GM18508 (cell line): Measurements from ENCODE around the gene EIF5A.

Experiments
- ATAC-seq: cut with Tn5 transposase; IDR thresholded peaks from one replicate; pipeline ENCODE4 v1.9.1; 2021; ENCODE audit warnings: moderate number of reproducible peaks; ENCODE audit not compliant: insufficient read depth, unreplicated experiment

EIF5A gene

GRCh38 chr17:7283471-7284216, 23.8 kb upstream of the EIF5A start:
- no peak for ATAC-seq

DNA sequence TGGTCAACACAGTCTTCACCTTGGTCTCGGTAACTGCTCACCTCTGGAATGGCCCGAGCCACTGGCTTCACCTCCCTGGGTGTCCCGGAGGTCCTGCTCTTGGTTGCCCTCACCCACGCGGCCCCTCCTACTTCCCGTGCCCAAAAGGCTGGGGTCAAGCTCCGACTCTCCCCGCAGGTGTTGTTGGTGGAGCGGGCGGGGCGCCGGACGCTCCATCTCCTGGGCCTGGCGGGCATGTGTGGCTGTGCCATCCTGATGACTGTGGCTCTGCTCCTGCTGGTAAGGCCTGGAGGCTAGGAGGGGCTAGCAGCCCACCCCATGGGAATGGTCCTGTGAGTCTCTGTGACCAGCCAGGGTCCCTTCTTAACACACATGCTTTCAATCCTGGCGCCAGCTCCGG, 22.5 kb upstream of the EIF5A start:
- ATAC-seq, result no peak

DNA sequence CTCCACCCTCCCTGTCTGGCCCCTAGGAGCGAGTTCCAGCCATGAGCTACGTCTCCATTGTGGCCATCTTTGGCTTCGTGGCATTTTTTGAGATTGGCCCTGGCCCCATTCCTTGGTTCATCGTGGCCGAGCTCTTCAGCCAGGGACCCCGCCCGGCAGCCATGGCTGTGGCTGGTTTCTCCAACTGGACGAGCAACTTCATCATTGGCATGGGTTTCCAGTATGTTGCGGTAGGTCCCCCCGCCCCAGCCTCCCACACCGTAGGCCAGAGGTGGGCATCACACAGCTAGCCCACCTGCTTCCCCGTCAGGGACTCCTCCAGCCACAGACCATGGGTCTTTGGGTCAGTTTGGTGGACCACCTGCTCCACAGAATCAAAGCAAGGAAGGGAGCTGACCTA, 21.7 kb upstream of the EIF5A start:
- ATAC-seq, result no peak

DNA sequence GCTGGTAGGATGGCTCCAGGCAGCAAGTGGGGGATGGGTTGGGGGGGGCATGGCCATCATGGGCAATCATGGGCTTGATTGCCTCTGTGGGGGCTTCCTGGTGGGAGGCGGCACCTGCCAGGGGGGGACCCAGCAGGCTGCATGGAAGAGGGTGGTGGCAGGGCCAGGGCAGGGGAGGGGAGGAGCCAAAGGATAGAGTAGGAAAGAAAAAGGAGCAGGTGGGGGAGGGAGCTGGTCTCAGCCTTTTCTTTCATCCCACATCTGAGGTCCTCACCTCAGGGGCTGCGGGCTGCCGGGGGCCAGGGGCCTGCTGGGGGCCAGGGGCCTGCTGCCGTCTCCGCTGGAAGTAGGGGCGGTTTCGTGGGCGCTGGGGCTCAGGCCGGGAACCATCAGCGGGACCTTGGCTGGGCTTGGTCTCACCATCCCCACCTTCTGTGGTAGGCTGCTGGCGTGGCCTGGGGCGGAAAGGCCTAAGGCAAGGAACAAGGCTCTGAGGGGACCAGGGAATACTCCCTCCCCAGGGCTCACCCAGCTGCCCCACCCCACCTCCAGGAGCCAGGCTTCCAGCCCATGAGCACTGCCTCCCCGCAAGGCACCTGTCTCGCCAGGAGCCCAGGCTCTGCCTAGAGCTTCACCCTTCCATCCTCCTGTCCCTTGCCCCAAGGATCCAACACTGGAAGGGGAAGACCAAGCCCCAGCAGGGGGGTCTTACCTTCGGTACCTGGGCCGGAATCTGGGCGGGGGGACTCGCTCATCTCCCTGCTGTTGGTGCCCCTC, 18.0 kb upstream of the EIF5A start:
- no peak for ATAC-seq

DNA sequence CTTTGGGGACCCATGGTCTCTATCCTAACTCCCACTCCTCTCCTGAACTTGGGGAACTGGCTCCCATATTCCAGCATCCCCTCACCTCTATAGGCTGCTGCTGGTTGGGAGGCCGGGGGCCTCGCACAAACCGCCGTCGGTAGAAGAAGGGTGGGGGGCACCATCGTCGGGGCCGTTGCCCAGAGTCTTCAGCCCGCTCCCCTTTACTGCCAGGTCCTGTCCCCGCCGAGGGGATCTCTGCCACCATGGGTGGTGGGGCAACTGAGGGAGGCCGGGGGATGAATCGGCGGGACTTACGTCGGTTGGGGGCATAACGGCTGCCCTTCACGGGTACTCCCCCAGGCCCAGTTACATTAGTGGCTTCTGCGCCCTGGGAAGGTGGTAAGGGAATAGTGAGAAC, 17.3 kb upstream of the EIF5A start:
- no peak for ATAC-seq

DNA sequence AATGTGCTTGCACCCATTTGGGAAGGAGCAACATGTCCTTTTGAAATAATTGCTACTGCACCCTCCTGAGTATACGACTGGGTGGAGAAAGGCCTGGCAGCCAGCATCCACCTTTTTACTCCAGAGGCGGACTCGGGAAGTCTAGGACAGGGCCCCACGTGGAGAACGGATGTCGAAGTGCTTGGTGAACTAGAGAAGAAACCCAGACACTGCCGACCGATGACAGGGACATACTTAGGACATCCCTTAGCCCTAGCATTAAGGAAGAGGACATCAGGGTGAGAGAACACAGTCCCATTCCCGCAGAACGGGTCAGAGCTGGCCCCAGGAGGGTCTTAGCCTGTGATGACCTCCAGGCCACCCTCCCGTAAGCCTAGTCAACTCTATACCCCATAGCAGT, 16.7 kb upstream of the EIF5A start:
- ATAC-seq, result no peak

DNA sequence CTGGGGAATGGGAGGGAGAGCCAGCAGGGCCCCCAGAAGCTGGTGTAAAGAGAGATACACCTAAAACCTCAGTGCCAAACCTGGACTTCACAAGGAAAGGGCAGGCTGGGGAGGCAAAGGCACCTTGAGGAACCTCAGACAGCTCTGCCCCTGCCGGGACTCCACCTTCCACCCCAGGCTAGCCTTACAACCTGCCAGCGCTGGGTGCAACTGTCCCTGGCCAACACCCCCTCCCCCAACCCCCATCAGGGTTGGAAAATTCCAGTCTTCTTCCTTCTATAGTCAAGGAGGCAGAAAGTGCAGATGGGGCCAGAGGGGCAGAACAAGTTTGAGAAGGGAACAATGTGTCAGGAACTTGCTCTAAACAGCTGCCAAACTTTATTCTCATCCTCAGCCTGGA, 15.2 kb upstream of the EIF5A start:
- ATAC-seq, result no peak

DNA sequence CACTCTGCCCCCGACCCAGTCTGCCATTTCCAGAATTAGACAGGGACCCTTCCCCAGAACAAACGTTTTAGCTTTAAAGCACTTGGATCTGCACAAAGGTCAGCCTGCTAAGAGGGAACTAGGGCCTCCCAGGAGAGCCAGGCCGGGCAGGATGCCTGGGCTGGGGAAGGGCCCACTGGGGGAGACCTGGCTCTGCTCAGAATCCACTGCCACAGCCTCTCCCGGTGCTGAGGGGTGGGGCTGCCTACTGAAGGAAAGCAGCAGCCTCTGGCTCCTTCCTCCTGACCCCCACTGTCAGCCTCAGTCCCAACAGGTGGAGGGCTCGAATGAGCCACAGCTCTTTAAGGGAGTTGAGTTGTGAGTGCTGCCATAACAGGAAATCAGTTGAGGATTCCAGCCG, 14.7 kb upstream of the EIF5A start:
- no peak for ATAC-seq

DNA sequence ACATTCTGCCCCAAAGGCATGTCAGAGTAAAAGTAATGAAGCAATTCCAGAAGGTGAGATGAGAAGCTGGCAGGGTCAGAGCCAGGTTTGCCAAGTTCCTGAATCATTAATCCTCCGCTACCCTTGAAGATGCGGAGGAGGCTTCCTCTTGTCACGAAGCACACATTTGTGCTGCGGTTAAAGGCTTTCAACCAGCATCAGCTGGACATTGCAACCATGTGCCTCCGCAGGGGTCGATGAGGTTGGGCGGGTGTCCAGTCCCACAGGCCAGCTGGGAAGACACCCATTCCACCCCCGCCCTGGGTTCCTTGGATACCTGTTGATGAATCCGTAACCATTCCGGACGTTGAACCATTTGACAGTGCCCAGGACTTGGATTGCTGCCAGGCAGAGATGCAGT, 14.3 kb upstream of the EIF5A start:
- no peak for ATAC-seq

- ATAC-seq, result no peak
Measured at GRCh38 chr17:7293816-7294613, 13.4 kb upstream of the EIF5A start.

- no peak for ATAC-seq
Measured at GRCh38 chr17:7294614-7295153, 12.7 kb upstream of the EIF5A start, which contains the start of gene YBX2. Gene YBX2 (minus strand): TSS chr17:7294639. CDS start chr17:7294500, 139 bp downstream.

GRCh38 chr17:7295230-7296180, 11.9 kb upstream of the EIF5A start:
- ATAC-seq, result no peak

GRCh38 chr17:7296189-7296861, 11.1 kb upstream of the EIF5A start:
- ATAC-seq, result no peak

DNA sequence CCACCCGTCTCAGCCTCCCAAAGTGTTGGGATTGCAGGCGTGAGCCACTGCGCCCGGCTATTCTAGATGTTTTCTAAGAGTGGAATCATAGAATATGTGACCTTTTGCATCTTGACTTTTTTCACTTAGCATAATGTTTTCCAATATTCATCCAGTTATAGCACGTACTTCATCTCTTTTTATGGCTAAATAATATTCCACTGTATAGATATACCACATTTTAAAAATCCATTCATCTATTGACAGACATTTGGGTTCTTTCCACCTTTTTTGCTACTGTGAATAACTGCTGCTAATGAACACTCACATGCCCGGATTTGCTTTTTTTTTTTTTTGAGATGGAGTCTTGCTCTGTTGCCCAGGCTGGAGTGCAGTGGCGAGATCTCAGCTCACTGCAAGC, 3.2 kb upstream of the EIF5A start:
- no peak for ATAC-seq

- no peak for ATAC-seq
Measured at GRCh38 chr17:7307686-7308624, 527 bp downstream of the EIF5A start.

GRCh38 chr17:7308625-7309433, 1.4 kb downstream of the EIF5A start:
- ATAC-seq, result no peak

DNA sequence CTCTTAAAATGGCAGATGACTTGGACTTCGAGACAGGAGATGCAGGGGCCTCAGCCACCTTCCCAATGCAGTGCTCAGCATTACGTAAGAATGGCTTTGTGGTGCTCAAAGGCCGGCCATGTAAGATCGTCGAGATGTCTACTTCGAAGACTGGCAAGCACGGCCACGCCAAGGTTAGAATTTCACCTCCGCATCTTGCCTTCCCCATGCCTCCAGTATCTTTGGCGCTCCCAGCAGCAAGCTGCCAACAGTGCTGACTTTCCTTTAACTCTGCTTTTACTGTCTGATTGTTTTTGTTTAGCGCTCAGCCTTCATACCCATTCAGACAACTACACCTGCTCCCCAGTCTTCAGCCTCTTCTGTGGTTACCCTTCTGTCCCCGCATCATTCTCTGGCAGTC, 2.2 kb downstream of the EIF5A start:
- ATAC-seq, result no peak
